ENCODE measurements around the gene ATP1A4. TPM values are rescaled to one million over a fixed set of nuclear protein-coding genes. Genes with fewer than 3 reads are reported as not detected.

The ATP1A4 gene
- total and polyA plus RNA-seq, 10 of the 15 experiments (the other 5 are each of a cell fraction or from before 2014, with no cell fraction given), result 0.31 to 1.0 (median 0.54) TPM

GRCh38 chr1:160169553-160170399 is 18.4 kb downstream of the ATP1A4 start (continued):
- TF ChIP-seq, protein P1, sequence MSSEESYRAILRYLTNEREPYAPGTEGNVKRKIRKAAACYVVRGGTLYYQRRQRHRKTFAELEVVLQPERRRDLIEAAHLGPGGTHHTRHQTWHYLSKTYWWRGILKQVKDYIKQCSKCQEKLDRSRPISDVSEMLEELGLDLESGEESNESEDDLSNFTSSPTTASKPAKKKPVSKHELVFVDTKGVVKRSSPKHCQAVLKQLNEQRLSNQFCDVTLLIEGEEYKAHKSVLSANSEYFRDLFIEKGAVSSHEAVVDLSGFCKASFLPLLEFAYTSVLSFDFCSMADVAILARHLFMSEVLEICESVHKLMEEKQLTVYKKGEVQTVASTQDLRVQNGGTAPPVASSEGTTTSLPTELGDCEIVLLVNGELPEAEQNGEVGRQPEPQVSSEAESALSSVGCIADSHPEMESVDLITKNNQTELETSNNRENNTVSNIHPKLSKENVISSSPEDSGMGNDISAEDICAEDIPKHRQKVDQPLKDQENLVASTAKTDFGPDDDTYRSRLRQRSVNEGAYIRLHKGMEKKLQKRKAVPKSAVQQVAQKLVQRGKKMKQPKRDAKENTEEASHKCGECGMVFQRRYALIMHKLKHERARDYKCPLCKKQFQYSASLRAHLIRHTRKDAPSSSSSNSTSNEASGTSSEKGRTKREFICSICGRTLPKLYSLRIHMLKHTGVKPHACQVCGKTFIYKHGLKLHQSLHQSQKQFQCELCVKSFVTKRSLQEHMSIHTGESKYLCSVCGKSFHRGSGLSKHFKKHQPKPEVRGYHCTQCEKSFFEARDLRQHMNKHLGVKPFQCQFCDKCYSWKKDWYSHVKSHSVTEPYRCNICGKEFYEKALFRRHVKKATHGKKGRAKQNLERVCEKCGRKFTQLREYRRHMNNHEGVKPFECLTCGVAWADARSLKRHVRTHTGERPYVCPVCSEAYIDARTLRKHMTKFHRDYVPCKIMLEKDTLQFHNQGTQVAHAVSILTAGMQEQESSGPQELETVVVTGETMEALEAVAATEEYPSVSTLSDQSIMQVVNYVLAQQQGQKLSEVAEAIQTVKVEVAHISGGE (CRISPR knock-in tag; IDR thresholded peaks at IDR 0.05), result no peak
- TF ChIP-seq ZZZ3 (IDR thresholded peaks at IDR 0.05; ENCODE audit: control insufficient read depth, insufficient read length, low read depth) (no peak), NFYB (IDR thresholded peaks at IDR 0.05; ENCODE audit: insufficient read depth, low read depth, low read length) (no peak)

DNA sequence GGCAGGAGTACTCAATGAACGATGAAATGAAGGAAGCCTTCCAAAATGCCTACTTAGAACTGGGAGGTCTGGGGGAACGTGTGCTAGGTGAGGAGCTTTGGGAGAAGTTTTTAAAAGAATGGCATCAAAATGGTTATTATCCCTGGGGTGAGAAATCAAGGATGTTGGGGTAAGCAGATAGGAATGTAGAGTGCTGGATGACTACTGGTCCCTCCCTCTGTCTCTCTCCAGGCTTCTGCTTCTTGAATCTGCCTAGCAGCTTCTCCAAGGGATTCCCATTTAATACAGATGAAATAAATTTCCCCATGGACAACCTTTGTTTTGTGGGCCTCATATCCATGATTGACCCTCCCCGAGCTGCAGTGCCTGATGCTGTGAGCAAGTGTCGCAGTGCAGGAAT is 20.0 kb downstream of the ATP1A4 start:
- RAD21 ChIA-PET (ENCODE audit: unreplicated experiment), result interaction anchor here (1.1 kb wide), 1 partner anchor 81 kb away, joined by 3 read pairs; no protein-coding TSS in a partner anchor
- no TSS peak for BruUV-seq (replicated peaks)
- no peaks in the 10 kb centered on the region for H3K36me3 ChIP-seq (ENCODE audit: control insufficient read depth in 2 of 2, insufficient read depth in 2 of 2, low read length in 1 of 2)
- H3K4me2 ChIP-seq (ENCODE audit: control insufficient read depth, insufficient read depth), result no peak overlapping the region
- no peaks in the 10 kb centered on the region for H4K20me1 ChIP-seq (ENCODE audit: control insufficient read depth, insufficient read depth)
- POLR2A ChIA-PET, result no interaction called here
- H3K27ac ChIP-seq (ENCODE audit: control insufficient read depth, insufficient read depth), result no peak overlapping the region
- no peak overlapping the region for H2AFZ ChIP-seq (ENCODE audit: control insufficient read depth, low read depth, low read length)
- ATAC-seq (no peak), DNase-seq (ENCODE audit: low read depth, low spot score) (no peak), FAIRE-seq (no peak)
- in situ Hi-C loops (cut with MboI), result no loop called here
- no peak overlapping the region for H3K4me3 ChIP-seq
- 76% methylated on average over 4 of the region's 4 CpGs for WGBS (ENCODE audit: insufficient coverage, insufficient replicate concordance, low lambda C conversion rate, missing lambda C conversion rate)
- intact Hi-C loops (cut with micrococcal nuclease; ENCODE audit: unreplicated experiment), result no loop called here
- SMC1A ChIA-PET (ENCODE audit: uncharacterized antibody, unreplicated experiment), result interaction anchor here (0.9 to 1.2 kb wide), 2 partner anchors 67 to 72 kb away, joined by 3 read pairs; no protein-coding TSS in a partner anchor
- CTCF ChIA-PET, result interaction anchor here (0.6 to 2.6 kb wide), 3 partner anchors 21 to 166 kb away, joined by 3 to 17 read pairs (median 6); no protein-coding TSS in a partner anchor
- peaks cover 16% of the 10 kb centered on the region for H3K4me1 ChIP-seq (ENCODE audit: control insufficient read depth, insufficient read depth, low read length)
- no peaks in the 10 kb centered on the region; a peak in 1 of 4 replicates for H3K27me3 ChIP-seq (replicated peaks in 1 of 2; ENCODE audit: control insufficient read depth in 2 of 2, insufficient read depth in 2 of 2, low read length in 1 of 2)
- no peak overlapping the region for H3K9ac ChIP-seq (ENCODE audit: control insufficient read depth, insufficient read depth, low read length)
- no peaks in the 10 kb centered on the region for H3K9me3 ChIP-seq (replicated peaks; ENCODE audit: control insufficient read depth, insufficient read depth, low read length)
- H3K79me2 ChIP-seq (ENCODE audit: control insufficient read depth, insufficient read depth, low read length), result no peaks in the 10 kb centered on the region
- no peak for TF ChIP-seq LARP7 (IDR thresholded peaks at IDR 0.05)
- no peak for TF ChIP-seq NFYA (IDR thresholded peaks at IDR 0.05; ENCODE audit: borderline replicate concordance, low read depth, low read length)
- TF ChIP-seq, protein P2, sequence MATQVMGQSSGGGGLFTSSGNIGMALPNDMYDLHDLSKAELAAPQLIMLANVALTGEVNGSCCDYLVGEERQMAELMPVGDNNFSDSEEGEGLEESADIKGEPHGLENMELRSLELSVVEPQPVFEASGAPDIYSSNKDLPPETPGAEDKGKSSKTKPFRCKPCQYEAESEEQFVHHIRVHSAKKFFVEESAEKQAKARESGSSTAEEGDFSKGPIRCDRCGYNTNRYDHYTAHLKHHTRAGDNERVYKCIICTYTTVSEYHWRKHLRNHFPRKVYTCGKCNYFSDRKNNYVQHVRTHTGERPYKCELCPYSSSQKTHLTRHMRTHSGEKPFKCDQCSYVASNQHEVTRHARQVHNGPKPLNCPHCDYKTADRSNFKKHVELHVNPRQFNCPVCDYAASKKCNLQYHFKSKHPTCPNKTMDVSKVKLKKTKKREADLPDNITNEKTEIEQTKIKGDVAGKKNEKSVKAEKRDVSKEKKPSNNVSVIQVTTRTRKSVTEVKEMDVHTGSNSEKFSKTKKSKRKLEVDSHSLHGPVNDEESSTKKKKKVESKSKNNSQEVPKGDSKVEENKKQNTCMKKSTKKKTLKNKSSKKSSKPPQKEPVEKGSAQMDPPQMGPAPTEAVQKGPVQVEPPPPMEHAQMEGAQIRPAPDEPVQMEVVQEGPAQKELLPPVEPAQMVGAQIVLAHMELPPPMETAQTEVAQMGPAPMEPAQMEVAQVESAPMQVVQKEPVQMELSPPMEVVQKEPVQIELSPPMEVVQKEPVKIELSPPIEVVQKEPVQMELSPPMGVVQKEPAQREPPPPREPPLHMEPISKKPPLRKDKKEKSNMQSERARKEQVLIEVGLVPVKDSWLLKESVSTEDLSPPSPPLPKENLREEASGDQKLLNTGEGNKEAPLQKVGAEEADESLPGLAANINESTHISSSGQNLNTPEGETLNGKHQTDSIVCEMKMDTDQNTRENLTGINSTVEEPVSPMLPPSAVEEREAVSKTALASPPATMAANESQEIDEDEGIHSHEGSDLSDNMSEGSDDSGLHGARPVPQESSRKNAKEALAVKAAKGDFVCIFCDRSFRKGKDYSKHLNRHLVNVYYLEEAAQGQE (IDR thresholded peaks at IDR 0.05; ENCODE audit: low read depth, low read length), result no peak
- TF ChIP-seq IRF4 (IDR thresholded peaks at IDR 0.05; ENCODE audit: low read depth, low read length), result no peak
- no peak for TF ChIP-seq WRNIP1 (IDR thresholded peaks at IDR 0.05; ENCODE audit: borderline replicate concordance, low read depth, low read length)
- TF ChIP-seq E2F4 (IDR thresholded peaks at IDR 0.05; ENCODE audit: low read depth, low read length), result no peak
- TF ChIP-seq MEF2B (IDR thresholded peaks at IDR 0.05; ENCODE audit: partially characterized antibody, poor library complexity, severe bottlenecking), result no peak
